HS-27A (cell line): ENCODE results near the gene ZNF460.
"Not testable (repeated sequence)": the region's sequence is repeated elsewhere in the genome, so short reads cannot be mapped to it uniquely, and the experiment has no call there.

Source experiments
- DNase-seq: peaks from one replicate; pipeline ENCODE4 v3.0.0-alpha.2; 2012; ENCODE audit warnings: low read depth, missing footprints

The ZNF460 gene

GRCh38 chr19:57280165-57280961 is at the start of gene ZNF460:
Gene ZNF460 (plus strand): TSS chr19:57280485. CDS start chr19:57280807, 322 bp downstream.
- DNase-seq = peak; percentile 97

DNA sequence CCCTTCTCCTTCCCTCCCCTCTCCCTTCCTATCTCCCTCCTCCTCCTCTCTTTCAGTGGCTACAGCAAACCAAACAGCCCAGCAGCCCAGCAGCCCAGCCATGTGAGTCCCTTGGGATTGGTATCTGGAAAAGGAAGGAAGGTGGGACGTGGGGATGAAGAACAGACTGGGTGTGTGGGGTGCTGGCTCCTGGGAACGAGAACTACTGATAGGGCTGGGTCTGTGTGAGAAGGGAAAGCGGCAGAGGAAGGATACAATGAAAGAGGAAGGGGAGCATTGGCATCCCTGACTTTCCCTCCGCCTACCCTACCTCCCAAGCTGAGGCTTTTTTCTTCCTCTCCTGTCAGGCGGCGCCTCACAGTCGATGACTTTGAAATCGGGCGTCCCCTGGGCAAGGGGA is 48.6 kb upstream of the ZNF460 start:
- DNase-seq = no peak

- DNase-seq = no peak
These were observed 47.1 kb upstream of the ZNF460 start for GRCh38 chr19:57233207-57233606.

DNA sequence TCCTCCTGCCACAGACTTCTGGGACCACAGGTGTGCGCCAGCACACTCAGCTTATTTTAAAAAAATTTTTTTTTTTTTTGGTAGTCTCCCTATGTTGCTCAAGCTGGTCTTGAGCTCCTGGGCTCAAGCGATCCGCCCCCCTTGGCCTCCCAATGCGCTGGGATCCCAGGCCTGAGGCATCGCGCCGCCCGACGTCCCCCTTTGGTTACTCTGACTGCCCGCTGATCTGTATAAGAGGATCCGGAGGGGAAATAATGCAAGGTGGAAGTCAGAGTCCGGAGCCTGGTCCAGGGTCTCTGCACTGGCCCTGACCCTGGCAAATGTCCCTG is 40.3 kb upstream of the ZNF460 start:
- no peak for DNase-seq

GRCh38 chr19:57240311-57241090 is 39.8 kb upstream of the ZNF460 start, which contains the start of gene ZNF805:
Gene ZNF805 (plus strand): TSS chr19:57240632. CDS start chr19:57240892, 260 bp downstream.
- DNase-seq = peak; percentile 87

GRCh38 chr19:57241176-57241575 is 39.1 kb upstream of the ZNF460 start:
- DNase-seq = peak; percentile 0

GRCh38 chr19:57242821-57243220 is 37.5 kb upstream of the ZNF460 start:
- no peak for DNase-seq

GRCh38 chr19:57244513-57244912 is 35.8 kb upstream of the ZNF460 start:
- no peak for DNase-seq

GRCh38 chr19:57245066-57245465 is 35.2 kb upstream of the ZNF460 start:
- no peak for DNase-seq

- DNase-seq = no peak
These were observed 34.3 kb upstream of the ZNF460 start for GRCh38 chr19:57245959-57246358.

DNA sequence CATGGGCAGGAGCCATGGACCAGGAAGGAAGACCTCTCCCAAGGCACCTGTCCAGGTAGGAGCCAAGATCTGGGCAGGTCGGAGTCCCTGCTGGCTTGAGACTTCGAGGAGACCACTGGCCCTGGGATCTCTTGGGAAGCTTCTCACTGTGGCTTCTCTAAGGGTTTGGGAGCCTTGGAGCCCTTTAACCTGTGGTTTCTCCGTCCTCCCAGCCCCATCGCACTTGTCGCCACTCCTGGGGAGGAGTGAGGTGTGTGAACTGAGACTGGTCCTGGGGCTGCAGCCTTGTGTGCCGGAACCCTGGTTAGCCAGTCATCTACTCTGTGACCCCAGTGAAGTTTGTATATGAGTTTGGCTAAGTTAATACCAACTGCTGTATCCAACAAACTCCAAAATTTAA is 31.6 kb upstream of the ZNF460 start:
- DNase-seq = no peak

DNA sequence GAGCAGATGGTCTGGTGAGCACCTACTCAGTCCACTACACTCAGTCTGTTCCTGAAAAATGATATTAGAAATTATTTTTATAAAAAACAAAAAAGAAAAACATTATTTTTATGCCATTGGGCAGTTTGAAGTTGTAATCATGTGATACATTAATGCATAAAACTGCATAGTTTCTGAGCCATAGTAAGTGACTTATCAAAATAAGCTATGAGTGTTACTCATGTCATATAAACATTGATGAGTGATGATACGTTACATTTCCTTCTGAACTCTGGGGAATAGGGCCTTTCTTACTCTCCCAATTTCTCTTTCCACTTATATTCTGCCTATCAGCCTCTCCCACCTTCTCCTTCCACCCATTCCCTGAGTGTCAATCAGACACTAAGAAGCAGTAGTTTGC is 31.0 kb upstream of the ZNF460 start:
- no peak for DNase-seq

DNA sequence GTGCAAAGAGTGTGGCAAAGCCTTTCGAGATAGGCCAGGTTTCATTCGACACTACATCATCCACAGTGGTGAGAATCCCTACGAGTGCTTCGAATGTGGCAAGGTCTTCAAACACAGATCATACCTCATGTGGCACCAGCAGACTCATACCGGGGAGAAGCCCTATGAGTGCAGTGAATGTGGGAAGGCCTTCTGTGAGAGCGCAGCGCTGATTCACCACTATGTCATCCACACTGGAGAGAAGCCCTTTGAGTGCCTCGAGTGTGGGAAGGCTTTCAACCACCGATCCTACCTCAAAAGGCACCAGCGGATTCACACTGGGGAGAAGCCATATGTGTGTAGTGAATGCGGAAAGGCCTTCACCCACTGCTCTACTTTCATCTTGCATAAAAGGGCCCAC is 26.5 kb upstream of the ZNF460 start:
- DNase-seq = not testable (repeated sequence)

DNA sequence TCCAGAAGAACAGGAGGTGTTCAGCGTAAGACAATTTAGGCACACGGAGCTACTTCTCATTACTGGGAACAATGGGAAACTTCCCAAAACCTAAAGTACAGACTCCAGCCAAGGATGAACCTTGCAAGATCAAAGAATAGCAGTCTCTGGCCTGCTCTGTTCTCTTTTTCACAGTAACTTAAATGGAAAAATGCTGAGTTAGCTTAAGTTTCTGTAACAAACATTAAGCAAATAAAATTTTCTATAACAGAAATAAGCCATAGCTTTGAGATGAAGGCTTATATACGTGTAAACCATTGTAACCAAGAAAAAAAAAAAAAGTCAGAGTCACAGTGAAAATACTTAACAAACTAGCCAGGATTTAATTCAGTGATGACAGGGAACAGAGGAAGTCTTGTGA is 18.2 kb upstream of the ZNF460 start:
- no peak for DNase-seq

DNA sequence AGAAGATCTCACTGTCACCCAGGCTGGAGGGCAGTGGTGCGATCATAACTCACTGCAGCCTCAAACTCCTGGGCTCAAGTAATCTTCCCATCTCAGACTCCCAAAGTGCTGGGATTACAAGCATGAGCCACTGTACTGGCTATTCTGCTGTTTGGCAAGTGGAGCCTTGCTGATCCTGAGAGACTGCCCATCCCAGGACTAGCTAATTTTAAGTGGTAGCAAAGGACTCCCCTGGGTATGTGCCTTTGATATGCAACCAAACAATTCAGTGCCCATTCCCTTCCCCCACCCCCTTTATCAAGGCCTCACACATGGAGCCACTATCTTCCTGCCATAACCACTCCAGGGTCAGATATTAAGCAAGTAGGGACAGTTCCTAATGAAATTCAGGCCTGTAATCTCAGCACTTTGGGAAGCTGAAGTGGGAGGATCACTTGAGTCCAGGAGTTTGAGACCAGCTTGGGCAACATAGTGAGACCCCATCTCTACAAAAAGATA is 17.0 kb upstream of the ZNF460 start:
- DNase-seq = no peak

DNA sequence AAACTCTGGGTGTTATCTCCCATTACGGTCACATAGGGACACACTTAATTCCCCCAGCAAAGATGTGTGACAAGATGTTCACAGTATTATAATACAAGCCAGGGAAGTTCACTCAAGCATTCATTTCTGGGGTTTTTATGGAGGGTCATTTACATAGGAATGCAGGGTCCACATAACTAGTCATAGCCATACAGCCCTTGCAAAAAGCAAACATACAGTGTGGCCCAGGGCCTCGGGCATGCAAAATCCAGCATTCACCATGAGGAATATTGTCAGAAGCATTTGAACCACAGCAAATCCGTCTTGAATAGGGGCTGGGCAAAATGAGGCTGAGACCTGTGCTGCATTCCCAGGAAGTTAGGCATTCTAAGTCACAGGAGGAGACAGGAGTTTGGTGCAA is 13.0 kb upstream of the ZNF460 start:
- no peak for DNase-seq

DNA sequence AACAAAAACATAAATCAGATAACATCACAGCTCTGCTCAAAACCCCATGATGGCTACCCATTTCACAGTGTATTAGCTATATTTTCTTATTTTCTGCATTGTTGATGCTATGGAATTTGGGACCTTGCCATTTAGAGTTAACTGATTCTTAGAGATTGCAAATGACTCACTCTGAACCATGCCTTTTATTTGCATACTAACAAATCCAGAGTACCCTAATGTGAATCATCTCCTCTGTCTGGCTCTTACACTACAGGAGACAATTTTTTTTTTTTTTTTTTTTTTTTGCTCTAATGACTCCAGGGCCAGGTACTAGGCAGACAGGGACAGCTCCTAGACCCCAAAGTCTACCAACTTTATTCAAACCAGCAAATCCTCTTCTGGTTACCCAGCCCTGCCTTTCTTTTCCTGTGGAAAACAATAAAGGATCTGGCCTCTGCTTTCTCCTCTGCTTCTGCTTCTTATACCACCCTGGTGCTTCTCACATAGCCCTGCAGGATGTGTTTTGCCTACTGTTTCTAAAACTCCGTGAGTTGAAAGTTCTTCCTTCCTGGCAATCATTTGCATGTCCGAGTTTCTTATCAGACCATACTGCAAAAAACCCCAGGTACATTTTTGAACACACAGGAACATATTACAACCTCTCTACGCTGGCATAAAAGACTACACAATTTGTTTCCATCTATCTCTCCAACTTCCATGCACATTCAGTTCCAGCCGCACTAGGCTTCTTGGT is 10.6 kb upstream of the ZNF460 start:
- DNase-seq = no peak

DNA sequence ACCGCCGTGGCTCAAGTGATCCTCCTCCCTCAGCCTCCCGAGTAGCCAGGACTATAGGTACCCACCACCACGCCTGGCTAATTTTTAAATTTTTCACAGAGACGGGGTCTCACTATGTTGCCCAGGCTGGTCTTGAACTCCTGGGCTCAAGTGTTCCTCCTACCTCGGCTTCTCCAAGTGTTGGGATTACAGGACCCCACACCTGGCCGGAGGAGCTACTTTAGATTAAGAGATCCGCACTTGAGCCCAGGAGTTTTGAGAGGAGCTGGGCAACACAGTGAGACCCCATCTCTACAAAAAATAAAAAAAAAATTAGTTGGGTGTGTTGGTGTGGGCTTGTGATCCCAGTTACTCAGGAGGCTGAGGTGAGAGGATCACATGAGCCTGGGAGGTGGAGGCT is 9.0 kb upstream of the ZNF460 start:
- no peak for DNase-seq

- no peak for DNase-seq
These were observed 7.3 kb upstream of the ZNF460 start for GRCh38 chr19:57273014-57273413.

- no peak for DNase-seq
These were observed 3.9 kb upstream of the ZNF460 start for GRCh38 chr19:57276430-57276829.

GRCh38 chr19:57278481-57278880 is 1.8 kb upstream of the ZNF460 start:
- DNase-seq = not testable (repeated sequence)

- DNase-seq = peak; percentile 95
These were observed 694 bp upstream of the ZNF460 start for GRCh38 chr19:57279418-57280164.
